GM12801 (cell line): Measurements from ENCODE around the gene KRT82.

Source experiments
- TF ChIP-seq, protein P1 (sequence below): IDR thresholded peaks from one replicate; pipeline ENCODE4 v1.5.1; 2011; ENCODE audit warnings: control low read depth; ENCODE audit not compliant: insufficient read length; ENCODE audit errors: extremely low read depth

Gene KRT82

DNA sequence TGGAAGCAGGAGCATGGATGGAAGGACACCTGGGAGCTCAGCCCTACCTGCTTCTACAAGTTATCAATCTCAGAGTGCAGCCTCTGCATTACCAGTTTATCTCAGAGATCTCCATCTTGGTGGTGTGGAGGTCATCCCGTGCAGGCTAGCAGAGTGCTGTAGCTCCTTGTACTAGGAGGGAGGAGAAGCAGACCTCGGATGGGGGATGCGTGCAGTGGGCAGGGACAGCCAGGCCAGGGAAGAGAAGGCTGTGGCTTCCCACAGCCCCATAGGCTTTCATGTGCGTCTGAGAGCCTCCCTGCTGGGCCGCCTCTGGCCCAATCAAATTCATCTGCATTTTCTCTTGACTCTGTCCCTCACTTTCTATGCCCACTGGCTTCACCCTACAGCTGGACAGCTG lies 8.8 kb upstream of the KRT82 start:
- TF ChIP-seq, protein P1, sequence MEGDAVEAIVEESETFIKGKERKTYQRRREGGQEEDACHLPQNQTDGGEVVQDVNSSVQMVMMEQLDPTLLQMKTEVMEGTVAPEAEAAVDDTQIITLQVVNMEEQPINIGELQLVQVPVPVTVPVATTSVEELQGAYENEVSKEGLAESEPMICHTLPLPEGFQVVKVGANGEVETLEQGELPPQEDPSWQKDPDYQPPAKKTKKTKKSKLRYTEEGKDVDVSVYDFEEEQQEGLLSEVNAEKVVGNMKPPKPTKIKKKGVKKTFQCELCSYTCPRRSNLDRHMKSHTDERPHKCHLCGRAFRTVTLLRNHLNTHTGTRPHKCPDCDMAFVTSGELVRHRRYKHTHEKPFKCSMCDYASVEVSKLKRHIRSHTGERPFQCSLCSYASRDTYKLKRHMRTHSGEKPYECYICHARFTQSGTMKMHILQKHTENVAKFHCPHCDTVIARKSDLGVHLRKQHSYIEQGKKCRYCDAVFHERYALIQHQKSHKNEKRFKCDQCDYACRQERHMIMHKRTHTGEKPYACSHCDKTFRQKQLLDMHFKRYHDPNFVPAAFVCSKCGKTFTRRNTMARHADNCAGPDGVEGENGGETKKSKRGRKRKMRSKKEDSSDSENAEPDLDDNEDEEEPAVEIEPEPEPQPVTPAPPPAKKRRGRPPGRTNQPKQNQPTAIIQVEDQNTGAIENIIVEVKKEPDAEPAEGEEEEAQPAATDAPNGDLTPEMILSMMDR = no peak

DNA sequence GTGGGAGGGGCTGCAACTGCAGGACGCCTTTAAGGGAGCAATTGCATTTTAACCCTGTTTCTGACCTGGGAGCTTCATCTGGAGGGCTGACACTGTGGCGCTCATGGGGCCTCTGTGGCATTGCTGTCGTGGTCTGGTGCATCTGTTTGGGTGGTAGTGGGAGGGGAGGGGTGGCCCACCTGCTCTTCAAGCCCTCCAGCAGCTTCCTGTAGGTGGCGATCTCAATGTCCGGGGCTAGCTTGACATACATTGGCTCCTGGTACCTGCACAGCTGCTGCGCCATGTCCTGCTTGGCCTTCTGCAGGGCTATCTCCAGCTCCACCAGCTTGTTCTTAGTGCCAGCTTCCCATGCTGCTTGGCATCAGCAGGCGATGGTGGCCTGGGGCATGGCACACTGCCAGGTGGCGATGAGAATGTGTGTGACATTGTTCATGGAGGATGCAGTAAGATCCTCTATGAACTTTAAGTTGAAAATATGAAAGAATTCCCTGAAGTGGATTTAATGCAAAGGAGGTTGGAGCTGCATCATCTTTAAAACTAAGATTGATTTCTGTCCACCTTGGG lies 7.7 kb upstream of the KRT82 start:
- TF ChIP-seq, protein P1 = no peak

DNA sequence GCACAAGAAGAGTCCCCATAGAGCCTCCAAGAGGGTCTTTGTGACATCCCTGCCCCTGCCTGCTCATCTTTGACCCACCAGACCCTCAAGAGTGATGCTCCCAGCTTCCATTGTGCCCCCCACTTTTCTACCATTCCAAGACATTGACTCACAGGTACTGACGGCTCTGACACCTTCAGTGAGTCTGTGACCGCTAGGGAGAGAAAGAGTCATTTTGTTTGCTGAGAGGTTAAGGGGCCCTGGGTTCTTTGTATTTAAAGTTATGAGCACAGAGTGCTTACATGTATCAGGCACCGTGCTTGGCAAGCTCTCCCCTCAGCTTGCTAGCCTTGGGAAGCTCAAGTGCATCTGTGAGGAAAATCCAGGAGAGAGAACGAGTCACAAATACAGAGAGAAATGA lies 7.1 kb upstream of the KRT82 start:
- TF ChIP-seq, protein P1 = no peak

DNA sequence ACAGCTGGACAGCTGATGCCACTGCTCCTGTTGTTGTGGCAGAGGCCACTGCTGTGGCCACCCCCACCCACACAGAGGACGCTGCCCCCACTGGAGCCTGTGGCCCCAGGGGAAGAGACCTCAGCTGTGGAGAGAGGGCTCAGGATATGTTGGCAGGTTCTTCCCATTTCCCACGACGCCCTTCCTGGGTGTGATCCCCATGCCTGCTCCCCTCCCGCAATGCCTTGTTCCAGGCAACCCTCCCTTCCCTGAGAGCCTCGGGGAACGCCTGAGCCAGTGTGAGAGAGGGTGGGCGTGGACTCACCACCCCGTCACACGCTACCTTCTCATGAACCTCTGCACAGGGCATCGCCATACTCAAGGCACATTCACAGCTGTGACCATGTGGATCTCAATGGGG lies 5.7 kb upstream of the KRT82 start:
- TF ChIP-seq, protein P1 = no peak

DNA sequence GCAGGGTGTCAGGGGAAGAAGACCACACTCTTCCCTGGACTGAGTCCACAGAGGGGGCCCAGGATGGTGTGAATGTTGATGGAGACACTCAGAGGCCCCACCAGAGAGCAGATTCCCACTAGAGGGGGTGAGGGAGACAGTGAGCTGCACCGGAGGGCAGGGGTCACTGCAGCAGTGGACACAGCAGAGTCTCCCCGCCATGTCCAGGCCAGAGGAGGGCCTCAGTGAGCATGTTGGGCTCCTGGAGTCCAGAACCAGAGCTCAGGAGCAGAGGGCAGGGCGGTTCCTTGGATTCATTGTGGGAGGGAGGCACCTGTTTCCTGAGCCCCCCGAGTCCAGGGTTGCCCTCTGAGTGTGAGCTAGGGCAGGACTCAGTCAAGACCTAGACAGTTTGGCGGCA lies 1.8 kb upstream of the KRT82 start:
- TF ChIP-seq, protein P1 = no peak

DNA sequence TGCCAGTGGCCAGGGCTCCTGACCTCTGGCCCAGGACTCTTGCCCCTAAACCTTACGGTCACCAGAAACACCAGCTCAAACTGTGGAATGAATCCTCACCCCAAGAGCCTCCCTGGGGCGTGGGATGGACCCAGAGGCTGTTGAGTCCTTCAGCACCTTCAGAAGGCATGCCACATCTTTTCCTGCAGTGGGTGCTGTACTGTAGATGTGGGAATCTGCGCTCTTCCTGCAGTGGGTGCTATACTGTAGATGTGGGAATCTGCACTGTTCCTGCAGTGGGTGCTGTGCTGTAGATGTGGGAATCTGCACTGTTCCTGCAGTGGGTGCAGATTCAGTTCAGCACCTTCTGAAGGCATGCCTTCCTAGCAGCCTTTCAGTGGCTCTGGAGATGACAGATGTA lies 1.2 kb downstream of the KRT82 start:
- TF ChIP-seq, protein P1 = no peak

DNA sequence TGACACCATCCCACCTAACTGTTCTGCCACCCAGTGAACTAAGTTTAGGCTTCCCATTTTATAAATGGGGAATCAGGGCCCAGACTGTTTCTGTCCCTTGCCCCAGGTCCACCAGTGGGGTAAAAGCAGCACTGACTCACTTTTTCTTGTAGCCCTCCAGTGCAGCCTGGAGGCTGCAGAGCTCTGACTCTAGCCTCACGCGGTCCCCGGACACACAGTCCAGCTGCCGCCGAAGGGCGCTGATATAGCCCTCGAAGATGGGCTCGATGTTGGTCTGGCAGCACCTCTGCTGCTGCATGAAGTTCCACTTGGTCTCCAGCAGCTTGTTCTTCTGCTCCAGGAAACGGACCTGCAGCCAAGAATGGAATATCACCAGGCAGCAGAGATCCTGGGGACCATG lies 2.6 kb downstream of the KRT82 start:
- TF ChIP-seq, protein P1 = no peak

DNA sequence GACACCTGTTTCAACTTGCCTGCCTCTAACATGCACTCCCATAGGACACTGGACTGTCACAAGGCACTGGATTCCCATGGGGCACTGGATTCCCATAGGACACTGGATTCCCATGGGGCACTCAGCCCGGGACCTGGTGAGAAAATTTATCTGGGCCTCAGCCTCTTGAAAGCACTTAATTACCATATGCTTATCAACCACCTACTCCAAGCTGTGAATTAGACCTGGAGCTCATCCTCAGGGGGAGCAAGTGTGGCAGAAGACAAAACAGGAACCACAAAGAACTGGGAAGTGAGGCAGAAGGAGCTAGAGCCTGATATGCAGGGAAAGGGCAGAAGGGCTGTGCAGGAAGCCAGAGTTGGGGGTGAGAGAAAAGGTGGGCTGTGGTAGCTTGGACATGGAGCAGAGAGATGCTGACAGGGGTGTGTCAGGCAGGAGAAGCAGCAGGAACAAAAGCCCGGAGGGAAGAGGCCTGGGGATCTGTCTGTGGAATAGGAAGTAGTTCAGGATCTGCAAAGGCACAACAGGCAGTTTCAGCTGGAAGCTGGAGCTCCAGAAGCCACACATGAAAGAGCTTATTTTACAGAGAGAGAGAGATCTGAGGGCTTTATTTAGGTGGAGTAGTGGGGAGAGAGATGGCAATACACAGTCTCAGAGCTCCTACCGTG lies 3.1 kb downstream of the KRT82 start:
- TF ChIP-seq, protein P1 = no peak
